Activated T-cell treated with anti-CD3 and anti-CD28 coated beads, Interleukin-2, amount 50 U/mL, for 24 hours (primary cell): ENCODE measurements around the gene CLEC3B.

Experiments used
- DNase-seq: peaks from one replicate; pipeline ENCODE4 v3.0.0-alpha.2; 2020
- H3K27ac Mint-ChIP-seq: 2 replicates; pipeline ENCODE4 v1.8.0; 2020; ENCODE audit warnings: mild to moderate bottlenecking, mixed read lengths
- H3K27me3 Mint-ChIP-seq: 2 replicates; pipeline ENCODE4 v1.8.0; 2020; ENCODE audit warnings: mixed read lengths
- H3K36me3 Mint-ChIP-seq: 2 replicates; pipeline ENCODE4 v1.8.0; 2020; ENCODE audit warnings: low read depth, mixed read lengths
- H3K4me1 Mint-ChIP-seq: 2 replicates; pipeline ENCODE4 v1.8.0; 2020; ENCODE audit warnings: low read depth, mixed read lengths
- H3K4me3 Mint-ChIP-seq: 2 replicates; pipeline ENCODE4 v1.8.0; 2020; ENCODE audit warnings: mild to moderate bottlenecking, moderate library complexity, mixed read lengths
- H3K9me3 Mint-ChIP-seq: 2 replicates; pipeline ENCODE4 v1.8.0; 2020; ENCODE audit warnings: mixed read lengths

The CLEC3B gene

DNA sequence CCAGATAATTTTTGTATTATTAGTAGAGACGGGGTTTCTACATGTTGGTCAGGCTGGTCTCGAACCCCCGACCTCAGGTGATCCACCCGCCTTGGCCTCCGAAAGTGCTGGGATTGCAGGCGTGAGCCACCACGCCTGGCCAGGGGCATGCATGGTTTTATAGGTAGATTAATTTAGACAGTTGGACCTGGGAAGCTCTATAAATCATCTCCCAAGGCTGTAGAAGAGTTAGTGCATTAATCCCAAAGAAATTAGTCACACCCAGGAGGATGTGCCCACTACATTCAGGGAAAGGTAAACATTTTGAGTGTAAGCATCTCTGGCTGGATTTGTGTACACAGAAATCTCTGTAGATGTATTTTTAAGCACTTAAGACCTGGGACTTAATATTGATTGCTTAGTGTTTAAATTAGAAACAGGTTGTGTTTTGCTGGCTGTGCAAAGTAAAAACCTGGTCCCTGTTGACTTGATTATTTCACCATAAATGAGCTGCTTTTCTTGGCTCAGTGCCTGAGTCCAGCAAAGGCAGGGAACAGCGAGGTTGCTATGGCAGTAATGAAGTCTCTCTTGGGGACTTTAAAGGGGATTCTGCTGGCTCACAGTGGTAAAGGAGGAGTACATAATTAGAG, 30.8 kb upstream of the CLEC3B start:
- Mint-ChIP-seq H3K4me1 (peaks cover 67% of the 10 kb centered on the region), H3K36me3 (peaks cover 99% of the 10 kb centered on the region), H3K27me3 (no peaks in the 10 kb centered on the region), H3K27ac (peak overlapping the region; percentile 87), H3K9me3 (no peaks in the 10 kb centered on the region), H3K4me3 (no peak overlapping the region)
- no peak for DNase-seq

DNA sequence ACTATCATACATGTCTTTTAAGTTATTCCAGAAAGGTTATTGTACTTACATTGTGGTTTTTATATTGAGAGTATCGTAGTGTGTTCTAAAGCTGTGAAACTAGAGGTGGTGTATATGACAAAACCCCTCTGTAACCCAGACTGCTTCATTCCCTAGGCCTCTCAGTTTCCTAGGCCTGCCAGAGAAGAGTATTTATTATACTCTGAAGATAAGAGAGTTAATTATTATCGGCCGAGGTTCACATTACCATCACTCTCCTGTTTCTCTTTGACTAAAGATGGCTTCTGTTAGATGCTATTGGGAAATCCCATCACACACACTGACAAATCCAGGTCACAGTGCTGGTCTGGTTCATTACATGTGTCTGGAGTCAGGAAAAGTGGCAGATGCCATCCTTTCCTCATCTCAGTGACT, 29.5 kb upstream of the CLEC3B start:
- peaks cover 54% of the 10 kb centered on the region for H3K4me1 Mint-ChIP-seq
- H3K4me3 Mint-ChIP-seq, result no peak overlapping the region
- H3K27ac Mint-ChIP-seq, result peak overlapping the region; percentile 87
- H3K36me3 Mint-ChIP-seq, result peaks cover 99% of the 10 kb centered on the region
- H3K27me3 Mint-ChIP-seq, result no peaks in the 10 kb centered on the region
- no peak for DNase-seq
- no peaks in the 10 kb centered on the region for H3K9me3 Mint-ChIP-seq

DNA sequence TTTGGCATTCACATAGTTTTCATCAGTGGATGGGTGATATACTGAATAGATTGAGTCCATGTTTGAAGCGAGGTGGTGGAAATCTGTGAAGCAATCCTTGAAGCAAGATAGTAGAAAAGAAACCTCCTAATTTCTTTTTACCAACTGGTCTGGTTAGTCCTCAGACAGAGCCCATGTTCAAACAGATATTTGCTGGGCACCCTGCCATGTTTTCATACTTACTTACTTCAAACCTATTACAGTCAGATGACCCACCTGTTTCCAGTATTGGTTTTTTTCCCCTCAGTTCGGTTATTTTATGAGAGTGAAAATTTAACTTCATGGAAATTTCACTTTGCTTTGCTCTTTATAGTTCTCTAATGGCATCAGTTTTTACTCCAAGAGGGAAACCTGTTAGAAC, 26.3 kb upstream of the CLEC3B start:
- H3K4me1 Mint-ChIP-seq, result peaks cover 28% of the 10 kb centered on the region
- H3K9me3 Mint-ChIP-seq, result peaks cover 2% of the 10 kb centered on the region
- H3K36me3 Mint-ChIP-seq, result peaks cover 96% of the 10 kb centered on the region
- H3K4me3 Mint-ChIP-seq, result no peak overlapping the region
- peak overlapping the region; percentile 37 for H3K27ac Mint-ChIP-seq
- no peaks in the 10 kb centered on the region for H3K27me3 Mint-ChIP-seq
- DNase-seq, result no peak

DNA sequence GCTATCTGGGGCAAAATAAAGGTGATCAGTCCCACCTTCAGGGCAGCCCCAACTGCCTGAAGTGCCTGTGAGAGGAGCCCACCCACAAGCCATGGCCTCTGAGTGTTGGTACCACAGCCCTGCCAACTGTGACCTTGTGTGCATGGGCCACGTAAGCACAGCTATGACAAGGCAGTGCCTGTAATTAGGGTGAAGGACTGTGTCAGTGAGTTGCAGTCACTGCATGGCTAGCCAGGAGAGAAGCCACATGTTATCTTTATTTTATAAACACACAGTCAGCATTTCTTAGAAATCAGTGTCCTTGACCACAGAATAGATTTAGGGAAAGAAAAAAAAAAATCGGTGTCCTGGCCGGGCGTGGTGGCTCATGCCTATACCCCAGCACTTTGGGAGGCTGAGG, 25.3 kb upstream of the CLEC3B start:
- no peak overlapping the region for H3K27ac Mint-ChIP-seq
- H3K36me3 Mint-ChIP-seq, result peaks cover 97% of the 10 kb centered on the region
- peaks cover 3% of the 10 kb centered on the region for H3K9me3 Mint-ChIP-seq
- no peaks in the 10 kb centered on the region for H3K27me3 Mint-ChIP-seq
- H3K4me1 Mint-ChIP-seq, result peaks cover 31% of the 10 kb centered on the region
- H3K4me3 Mint-ChIP-seq, result no peak overlapping the region
- DNase-seq, result no peak

DNA sequence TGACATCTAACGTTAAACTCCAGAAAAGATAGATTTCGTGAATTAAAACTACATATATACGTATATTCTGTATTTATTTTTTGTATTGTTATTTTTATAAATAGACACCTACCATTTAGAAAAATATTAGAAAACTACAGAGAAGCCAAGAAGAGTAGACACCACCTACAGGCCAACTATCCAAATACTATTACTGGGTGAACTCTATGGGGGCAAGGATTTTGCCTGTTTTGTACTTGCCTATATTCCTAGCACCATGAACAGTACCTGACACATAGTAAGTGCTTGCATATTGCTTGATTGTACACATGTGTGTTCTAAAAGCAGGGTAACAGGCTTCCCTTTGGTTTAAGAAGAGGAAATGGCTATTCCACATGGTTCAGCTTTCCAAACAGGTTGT, 24.4 kb upstream of the CLEC3B start:
- Mint-ChIP-seq H3K4me1 (peaks cover 22% of the 10 kb centered on the region), H3K27ac (no peak overlapping the region), H3K4me3 (no peak overlapping the region), H3K9me3 (peaks cover 3% of the 10 kb centered on the region), H3K36me3 (peaks cover 89% of the 10 kb centered on the region), H3K27me3 (no peaks in the 10 kb centered on the region)
- DNase-seq, result no peak

DNA sequence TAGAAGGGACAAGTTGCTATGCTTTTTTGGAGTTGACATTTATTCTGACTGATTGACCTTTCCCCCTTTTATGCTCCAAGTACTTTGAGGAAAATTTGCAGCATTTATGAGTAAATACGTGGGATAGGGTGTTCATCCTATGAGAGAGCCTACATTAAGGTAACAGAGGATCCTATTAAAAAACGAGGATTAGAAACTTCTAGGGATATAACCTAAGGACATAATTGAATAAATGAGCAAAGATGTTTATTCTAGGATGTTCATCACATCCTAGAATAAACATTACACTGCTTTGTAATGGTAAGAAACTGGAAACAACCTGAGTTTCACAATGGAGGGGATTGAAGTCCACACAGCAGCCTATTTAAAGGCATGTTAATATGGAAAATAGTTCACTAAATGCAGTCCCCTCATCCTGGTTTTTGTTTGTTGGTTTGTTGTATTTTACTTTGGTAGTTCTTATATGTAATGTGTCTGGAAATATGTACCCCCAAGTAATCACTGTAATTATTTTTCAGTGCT, 23.9 kb upstream of the CLEC3B start:
- H3K36me3 Mint-ChIP-seq, result peaks cover 89% of the 10 kb centered on the region
- peaks cover 22% of the 10 kb centered on the region for H3K4me1 Mint-ChIP-seq
- DNase-seq, result no peak
- peaks cover 3% of the 10 kb centered on the region for H3K9me3 Mint-ChIP-seq
- H3K27ac Mint-ChIP-seq, result peak overlapping the region; percentile 23
- no peak overlapping the region for H3K4me3 Mint-ChIP-seq
- H3K27me3 Mint-ChIP-seq, result no peaks in the 10 kb centered on the region

DNA sequence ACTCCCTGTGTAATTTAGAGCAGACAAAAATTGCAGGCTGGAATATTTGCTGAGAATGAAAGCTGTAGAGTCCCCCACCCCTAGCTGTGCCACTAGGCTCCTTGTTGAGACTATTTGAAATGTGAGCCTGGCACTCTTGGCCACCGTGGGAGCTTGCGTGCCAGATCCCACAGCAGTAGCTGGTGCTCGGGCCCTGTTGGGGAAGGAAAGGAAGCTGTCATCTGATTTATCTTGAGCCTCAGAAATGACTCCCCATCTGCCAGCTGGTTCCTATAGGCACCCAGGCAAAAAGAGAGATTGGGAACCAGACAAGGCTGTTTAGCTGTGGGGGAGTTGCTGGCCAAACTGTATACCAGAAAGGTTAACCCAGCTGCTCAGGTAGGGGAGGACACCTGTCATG, 23.4 kb upstream of the CLEC3B start:
- Mint-ChIP-seq H3K36me3 (peaks cover 89% of the 10 kb centered on the region), H3K4me3 (no peak overlapping the region), H3K9me3 (peaks cover 3% of the 10 kb centered on the region), H3K27me3 (no peaks in the 10 kb centered on the region), H3K27ac (peak overlapping the region; percentile 23), H3K4me1 (peaks cover 18% of the 10 kb centered on the region)
- no peak for DNase-seq

DNA sequence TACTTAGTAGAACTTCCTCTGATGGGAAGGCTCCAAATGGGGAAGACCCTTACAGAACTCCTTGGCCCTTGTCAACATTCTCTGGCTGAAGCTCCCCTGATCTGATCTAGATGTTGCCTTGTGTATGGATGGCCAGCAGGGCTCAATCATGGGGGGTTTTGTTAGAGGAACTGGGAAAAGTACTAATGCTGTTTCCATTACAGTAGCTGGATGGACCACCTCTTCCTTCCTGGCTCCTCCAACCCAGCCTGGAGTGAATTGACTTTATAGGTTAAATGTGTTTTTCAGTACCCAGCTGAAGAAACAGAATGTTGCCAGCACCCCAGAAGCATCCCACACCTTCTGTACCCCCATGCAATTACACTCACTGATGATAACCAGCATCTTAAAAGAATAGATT, 22.7 kb upstream of the CLEC3B start:
- DNase-seq, result no peak
- peaks cover 3% of the 10 kb centered on the region for H3K9me3 Mint-ChIP-seq
- H3K4me3 Mint-ChIP-seq, result no peak overlapping the region

DNA sequence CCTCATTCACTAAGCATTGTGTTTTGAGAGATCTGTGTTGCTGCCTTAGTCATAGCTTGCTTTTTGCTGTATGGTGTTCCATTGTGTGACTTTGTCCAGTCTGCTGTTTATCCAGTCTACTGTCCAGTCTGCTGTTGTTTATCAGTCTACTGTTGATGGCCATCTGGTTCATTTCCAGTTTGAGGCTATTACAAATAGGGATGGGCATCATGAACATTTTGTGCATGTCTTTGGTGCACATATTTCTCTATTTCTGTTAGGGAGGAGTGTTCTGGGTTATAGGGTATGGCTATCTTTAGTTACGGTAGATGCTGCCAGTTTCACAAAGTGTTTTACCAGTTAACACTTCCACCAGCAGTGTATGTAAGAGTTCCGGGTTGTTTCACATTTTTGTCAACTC, 22.2 kb upstream of the CLEC3B start:
- no peak for DNase-seq
- Mint-ChIP-seq H3K4me3 (no peak overlapping the region), H3K9me3 (peaks cover 3% of the 10 kb centered on the region)

More for the DNA sequence above, 22.7 kb upstream of the CLEC3B start:
- H3K27ac Mint-ChIP-seq, result no peak overlapping the region
- peaks cover 89% of the 10 kb centered on the region for H3K36me3 Mint-ChIP-seq
- H3K4me1 Mint-ChIP-seq, result peaks cover 20% of the 10 kb centered on the region
- H3K27me3 Mint-ChIP-seq, result no peaks in the 10 kb centered on the region

DNA sequence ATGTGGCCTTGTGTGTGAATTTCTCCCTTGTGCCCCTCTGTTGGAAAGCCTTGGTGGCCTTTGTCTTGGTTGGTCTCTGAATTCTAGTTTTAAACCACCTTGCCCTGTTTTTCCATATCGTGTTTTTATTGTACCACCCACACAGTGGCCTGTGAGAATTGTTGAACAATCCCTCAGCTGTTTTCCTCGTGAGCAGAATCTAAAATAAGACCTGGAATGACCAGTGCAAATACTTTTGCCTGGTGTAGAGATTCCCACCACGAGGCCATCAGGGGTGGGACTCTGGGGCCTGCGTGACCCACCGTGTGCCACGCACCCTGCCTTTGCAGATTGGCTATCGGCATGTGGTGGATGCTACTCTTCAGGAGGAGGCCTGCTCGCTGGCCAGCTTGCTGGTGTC, 19.0 kb upstream of the CLEC3B start:
- peaks cover 90% of the 10 kb centered on the region for H3K36me3 Mint-ChIP-seq
- H3K4me3 Mint-ChIP-seq, result no peak overlapping the region
- H3K9me3 Mint-ChIP-seq, result peaks cover 3% of the 10 kb centered on the region
- H3K27me3 Mint-ChIP-seq, result no peaks in the 10 kb centered on the region
- DNase-seq, result no peak
- peak overlapping the region; percentile 6 for H3K27ac Mint-ChIP-seq
- H3K4me1 Mint-ChIP-seq, result peaks cover 20% of the 10 kb centered on the region

More for the DNA sequence above, 22.2 kb upstream of the CLEC3B start:
- peaks cover 20% of the 10 kb centered on the region for H3K4me1 Mint-ChIP-seq
- H3K36me3 Mint-ChIP-seq, result peaks cover 89% of the 10 kb centered on the region
- H3K27me3 Mint-ChIP-seq, result no peaks in the 10 kb centered on the region
- no peak overlapping the region for H3K27ac Mint-ChIP-seq

DNA sequence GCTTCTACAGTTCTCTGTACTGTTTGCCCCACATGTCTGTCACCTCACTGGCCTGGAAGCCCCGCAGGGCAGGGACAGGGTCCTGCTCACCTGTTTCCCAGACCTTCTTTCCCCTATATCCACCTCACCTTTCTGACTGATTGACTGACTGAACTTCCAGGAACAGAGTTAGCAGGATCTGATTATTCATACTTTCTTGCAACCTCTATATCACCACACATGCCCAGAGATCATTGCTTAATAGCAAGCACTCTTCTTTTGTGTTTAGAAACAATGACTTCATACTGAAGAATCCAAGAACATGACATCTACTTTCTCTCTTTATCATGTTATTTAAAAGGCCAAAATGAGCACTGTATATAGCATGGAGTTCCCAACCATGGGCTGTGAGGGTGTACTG, 18.0 kb upstream of the CLEC3B start:
- Mint-ChIP-seq H3K36me3 (peaks cover 90% of the 10 kb centered on the region), H3K4me1 (peaks cover 20% of the 10 kb centered on the region), H3K27ac (no peak overlapping the region), H3K4me3 (no peak overlapping the region), H3K9me3 (peaks cover 3% of the 10 kb centered on the region), H3K27me3 (no peaks in the 10 kb centered on the region)
- no peak for DNase-seq

DNA sequence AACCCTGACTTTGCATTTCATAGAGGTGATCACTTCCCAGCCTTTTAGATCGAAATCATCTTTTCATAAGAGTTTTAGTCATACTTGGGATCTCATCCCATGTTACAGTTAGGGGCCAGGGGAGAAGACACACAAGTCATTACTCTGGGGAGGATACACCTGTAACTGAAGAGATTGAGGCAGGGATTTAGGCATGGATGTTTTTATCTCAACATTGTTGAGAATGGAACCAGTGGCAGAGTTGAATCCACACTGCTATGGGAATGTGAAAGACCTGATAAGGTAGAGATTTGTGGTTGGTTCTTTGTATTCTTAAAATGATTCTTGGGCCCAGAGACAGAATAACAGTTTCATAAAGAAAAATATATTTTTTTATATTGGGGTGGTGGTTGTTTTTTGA, 16.2 kb upstream of the CLEC3B start:
- H3K4me3 Mint-ChIP-seq, result no peak overlapping the region
- peaks cover 89% of the 10 kb centered on the region for H3K36me3 Mint-ChIP-seq
- H3K9me3 Mint-ChIP-seq, result peaks cover under 1% of the 10 kb centered on the region

DNA sequence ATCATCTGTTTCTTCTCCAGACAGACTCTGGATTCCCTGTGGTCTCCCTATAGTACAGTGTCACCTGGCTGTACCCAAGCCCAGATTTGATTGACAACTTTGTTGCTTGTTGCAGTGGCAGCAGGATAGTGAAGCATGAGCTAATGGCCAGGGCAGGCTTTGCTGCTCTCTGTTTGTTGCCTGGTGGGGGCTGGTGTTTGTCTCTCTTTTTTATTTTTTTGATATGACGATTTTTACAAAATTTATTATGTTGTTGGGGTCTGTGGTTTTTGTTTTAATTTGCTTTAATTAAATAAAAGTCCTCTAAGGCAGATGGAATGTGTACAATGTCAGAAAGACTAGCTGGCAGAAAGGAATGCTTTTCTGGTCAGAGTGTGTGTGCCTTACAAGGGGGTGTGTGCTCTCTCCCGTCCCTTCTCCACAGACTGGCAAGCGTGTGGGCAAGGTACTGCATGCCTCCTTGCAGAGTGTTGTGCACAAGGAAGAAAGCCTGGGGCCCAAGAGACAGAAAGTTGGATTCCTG, 15.2 kb upstream of the CLEC3B start:
- no peaks in the 10 kb centered on the region for H3K9me3 Mint-ChIP-seq
- peaks cover 7% of the 10 kb centered on the region for H3K4me1 Mint-ChIP-seq
- no peak overlapping the region for H3K27ac Mint-ChIP-seq
- H3K27me3 Mint-ChIP-seq, result no peaks in the 10 kb centered on the region
- peaks cover 87% of the 10 kb centered on the region for H3K36me3 Mint-ChIP-seq
- H3K4me3 Mint-ChIP-seq, result no peak overlapping the region
- no peak for DNase-seq

More for the DNA sequence above, 16.2 kb upstream of the CLEC3B start:
- Mint-ChIP-seq H3K27ac (no peak overlapping the region), H3K27me3 (no peaks in the 10 kb centered on the region), H3K4me1 (peaks cover 17% of the 10 kb centered on the region)
- no peak for DNase-seq

DNA sequence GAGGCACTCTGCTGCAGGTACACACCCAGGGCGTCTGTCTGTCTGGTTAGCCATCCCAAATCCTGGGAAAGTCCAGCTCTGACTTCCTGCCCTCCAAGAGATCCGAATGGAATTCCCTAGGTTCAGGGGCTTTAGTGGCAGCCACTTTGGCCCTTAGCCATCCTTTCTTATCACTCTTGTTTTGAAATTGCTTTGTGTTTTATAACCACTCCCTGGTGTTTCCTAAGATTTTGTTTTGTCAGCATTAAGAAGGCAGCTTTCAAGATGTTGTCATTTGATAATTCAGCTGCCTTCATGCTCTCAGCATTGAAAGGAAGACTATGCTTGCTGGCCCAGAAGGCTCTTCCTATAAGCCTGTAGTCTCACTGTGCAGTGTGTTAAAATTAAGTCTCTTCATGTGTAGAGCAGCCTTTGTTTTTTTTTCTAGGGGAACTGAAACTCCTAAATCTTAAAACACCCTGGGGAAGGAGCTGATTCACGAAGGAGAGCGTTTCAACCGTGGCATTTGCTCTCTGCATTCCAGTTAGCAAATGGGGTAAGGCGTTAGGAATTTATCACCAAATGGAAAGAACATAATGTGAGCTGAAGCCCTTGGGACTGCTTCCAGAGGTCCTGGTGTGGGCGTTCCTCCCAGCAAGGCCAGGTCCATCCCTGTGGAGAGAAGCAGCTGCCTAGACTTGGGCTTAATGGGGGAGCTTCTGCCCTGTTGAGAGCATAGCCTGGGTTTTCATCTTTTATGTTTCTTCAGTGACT, 14.2 kb upstream of the CLEC3B start:
- H3K27ac Mint-ChIP-seq, result peak overlapping the region; percentile 7
- peaks cover 90% of the 10 kb centered on the region for H3K36me3 Mint-ChIP-seq
- no peak for DNase-seq
- no peak overlapping the region for H3K4me3 Mint-ChIP-seq
- H3K9me3 Mint-ChIP-seq, result no peaks in the 10 kb centered on the region
- H3K27me3 Mint-ChIP-seq, result no peaks in the 10 kb centered on the region
- peaks cover 5% of the 10 kb centered on the region for H3K4me1 Mint-ChIP-seq

DNA sequence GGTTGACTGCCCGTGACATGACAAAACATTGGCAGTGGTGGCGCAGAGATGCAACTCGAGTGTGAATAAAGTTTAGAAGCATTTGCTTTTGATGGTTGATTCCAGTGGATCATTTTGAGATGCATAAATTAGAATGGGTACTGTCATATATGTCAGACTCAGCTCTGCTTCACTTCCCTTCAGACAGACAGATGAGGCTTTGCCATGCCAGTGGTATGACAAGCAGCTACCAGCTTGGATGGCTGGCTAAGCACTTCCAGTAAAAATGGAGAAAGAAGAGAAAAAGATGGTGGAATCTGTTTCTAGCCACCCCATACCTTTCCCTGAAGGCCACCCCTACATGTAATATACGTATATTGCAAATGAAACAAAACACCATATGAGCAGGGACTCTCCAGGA, 13.5 kb upstream of the CLEC3B start:
- peaks cover 85% of the 10 kb centered on the region for H3K36me3 Mint-ChIP-seq
- no peak for DNase-seq
- no peak overlapping the region for H3K27ac Mint-ChIP-seq
- no peaks in the 10 kb centered on the region for H3K9me3 Mint-ChIP-seq
- no peaks in the 10 kb centered on the region for H3K27me3 Mint-ChIP-seq
- H3K4me3 Mint-ChIP-seq, result no peak overlapping the region
- H3K4me1 Mint-ChIP-seq, result peaks cover 3% of the 10 kb centered on the region
